ENCODE measurements around the gene RAB1B. TPM values are rescaled to one million over a fixed set of nuclear protein-coding genes. Genes with fewer than 3 reads are reported as not detected.

The RAB1B gene
- total and polyA plus RNA-seq, 7 donors: 120 to 163 (median 130) TPM

- H3K4me3 ChIP-seq: peak overlapping the region; percentile 69
- peaks cover 0 to 22% (median 6%) of the 10 kb centered on the region in 3 donors for H3K27me3 ChIP-seq (ENCODE audit: insufficient read depth in 3 of 3, low read length in 2 of 3)
- WGBS, 3 donors: 2 to 7% (median 5%) methylated on average over 48 to 52 of the region's 52 CpGs
- no peaks in the 10 kb centered on the region for H3K9me3 ChIP-seq
- TF ChIP-seq CTCF (IDR thresholded peaks at IDR 0.05): no peak
- H3K27ac ChIP-seq: peak overlapping the region; percentile 75
- H3K4me1 ChIP-seq: no peaks in the 10 kb centered on the region
- peak; percentile 83 to 89 (median 88) for ATAC-seq
- DNase-seq: peak; percentile 98 to 99
- intact Hi-C loops (cut with DNase I): loop anchor here (1.0 to 5.0 kb wide), 2 partner anchors 16 to 75 kb away; no protein-coding TSS in a partner anchor
- H3K36me3 ChIP-seq (ENCODE audit: insufficient read depth in 1 of 2, low read depth in 1 of 2): no peaks in the 10 kb centered on the region
Observed at GRCh38 chr11:66312549-66313320, 44.3 kb downstream of the RAB1B start.

DNA sequence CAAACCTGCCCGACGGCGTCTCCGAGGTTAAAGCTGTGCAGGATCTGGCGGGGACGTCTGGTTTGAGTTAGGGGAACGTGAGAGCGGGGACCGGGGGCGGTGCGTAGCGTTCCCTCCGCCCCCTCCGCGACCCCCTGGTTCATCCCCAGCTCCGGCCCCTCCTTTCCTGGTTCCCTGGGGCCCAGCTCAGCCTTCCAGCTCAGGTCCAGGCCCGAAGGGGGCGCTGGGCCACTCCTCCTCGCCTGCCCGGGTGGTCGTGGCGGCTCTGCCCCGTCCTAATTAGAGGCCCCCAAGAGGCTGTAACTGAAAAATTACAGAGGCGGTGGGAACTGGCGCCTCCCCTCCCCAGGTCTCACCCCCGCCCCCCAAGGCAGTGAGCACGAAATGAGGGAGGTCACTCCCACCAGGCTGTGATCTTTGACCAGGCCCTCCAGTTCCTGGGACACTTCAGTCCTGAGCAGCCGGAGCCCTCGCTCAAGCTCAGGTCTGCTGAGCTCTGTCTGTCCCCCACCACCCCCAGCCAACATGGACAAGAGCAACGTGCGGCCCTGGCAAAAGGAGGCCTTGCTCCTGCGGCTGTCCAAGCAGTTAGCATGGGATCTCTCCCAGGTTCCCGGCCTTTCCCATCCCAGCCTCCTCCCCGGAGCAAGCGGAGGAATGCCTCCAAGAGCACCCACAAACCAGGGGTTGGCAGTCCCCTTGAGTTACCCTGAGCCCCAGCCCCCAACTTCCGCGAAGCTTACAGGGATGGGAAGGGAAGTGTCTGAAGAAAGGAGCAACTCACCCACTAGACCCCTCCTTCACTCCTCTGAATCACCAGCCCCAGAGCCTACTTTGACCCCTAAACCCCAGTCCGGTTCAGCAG lies 45.1 kb downstream of the RAB1B start:
- H3K27ac ChIP-seq: peak overlapping the region; percentile 75
- WGBS, 3 donors: 36 to 40% (median 38%) methylated on average over 34 to 38 of the region's 38 CpGs
- ATAC-seq (no peak), DNase-seq (peak; percentile 57 to 63)
- peaks cover 0 to 26% (median 6%) of the 10 kb centered on the region in 3 donors for H3K27me3 ChIP-seq (ENCODE audit: insufficient read depth in 3 of 3, low read length in 2 of 3)
- no peak for TF ChIP-seq CTCF (IDR thresholded peaks at IDR 0.05)
- no peaks in the 10 kb centered on the region for H3K9me3 ChIP-seq
- H3K4me1 ChIP-seq: no peaks in the 10 kb centered on the region
- intact Hi-C loops (cut with DNase I): loop anchor here in 1 of 2 donors (5.0 kb wide), 1 partner anchor 74 kb away; no protein-coding TSS in a partner anchor
- H3K36me3 ChIP-seq (ENCODE audit: insufficient read depth in 1 of 2, low read depth in 1 of 2): no peaks in the 10 kb centered on the region
- H3K4me3 ChIP-seq: peak overlapping the region; percentile 69

- no peaks in the 10 kb centered on the region for H3K4me1 ChIP-seq
- DNase-seq (no peak), ATAC-seq (no peak)
- H3K9me3 ChIP-seq: no peaks in the 10 kb centered on the region
- 63 to 88% (median 82%) methylated on average over 1 of the region's 1 CpG for WGBS, 3 donors
- no peaks in the 10 kb centered on the region for H3K36me3 ChIP-seq (ENCODE audit: insufficient read depth in 1 of 2, low read depth in 1 of 2)
- peak overlapping the region; percentile 69 for H3K4me3 ChIP-seq
- intact Hi-C loops (cut with DNase I): loop anchor here in 1 of 2 donors (5.0 kb wide), 1 partner anchor 73 kb away; no protein-coding TSS in a partner anchor
- TF ChIP-seq CTCF (IDR thresholded peaks at IDR 0.05): no peak
- H3K27ac ChIP-seq: peak overlapping the region; percentile 75
- peaks cover 0 to 26% (median 6%) of the 10 kb centered on the region in 3 donors for H3K27me3 ChIP-seq (ENCODE audit: insufficient read depth in 3 of 3, low read length in 2 of 3)
Observed at GRCh38 chr11:66314186-66314501, 45.7 kb downstream of the RAB1B start.

DNA sequence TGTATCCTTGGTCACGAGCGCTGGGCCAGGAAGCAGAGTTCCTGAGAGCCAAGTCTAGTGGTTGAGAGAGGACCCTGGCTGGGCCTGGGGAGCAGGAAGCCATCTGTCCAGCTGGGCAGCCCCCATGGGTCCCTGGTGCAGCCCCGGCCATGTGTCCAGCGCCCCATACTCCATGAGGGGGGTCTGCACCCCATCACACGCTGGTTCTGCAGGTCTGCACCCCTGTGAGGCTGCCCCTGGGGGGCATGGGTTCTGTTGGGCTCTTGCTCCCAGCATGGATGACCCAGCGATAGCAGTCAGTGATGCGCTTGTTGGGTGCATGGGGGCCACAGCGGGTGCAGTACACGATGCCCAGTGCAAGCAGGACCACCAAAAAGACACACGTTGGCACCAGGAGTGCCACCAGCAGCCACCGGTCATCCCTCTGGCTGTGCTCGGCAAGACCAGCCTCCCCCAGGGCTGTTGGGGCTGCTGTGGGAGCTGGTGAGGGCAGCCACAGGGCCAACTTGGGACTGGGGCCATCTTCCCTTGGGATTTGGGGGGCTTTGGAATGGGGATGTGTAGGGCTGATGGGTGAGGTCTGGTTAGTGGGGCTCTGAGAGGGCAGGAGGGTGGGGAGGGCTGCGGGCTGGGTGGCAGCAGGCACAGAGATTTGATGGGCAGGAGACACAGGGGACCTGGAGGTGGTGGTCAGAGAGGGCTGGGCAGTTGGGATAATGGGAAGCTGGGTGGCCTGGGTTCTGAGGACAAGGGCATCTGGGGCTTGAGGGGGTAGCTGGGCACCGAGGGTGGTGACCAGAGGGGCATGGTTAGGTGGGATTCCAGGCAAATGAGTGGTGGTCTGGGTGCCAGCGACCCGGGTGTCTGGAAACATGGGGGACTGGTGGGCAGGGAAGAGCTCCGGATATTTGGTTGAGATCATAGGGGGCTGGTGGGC lies 46.4 kb downstream of the RAB1B start:
- Histone ChIP-seq H3K9me3 (no peaks in the 10 kb centered on the region), H3K27ac (peak overlapping the region; percentile 75), H3K4me1 (no peaks in the 10 kb centered on the region), H3K4me3 (peak overlapping the region; percentile 69), H3K27me3 (ENCODE audit: insufficient read depth in 3 of 3, low read length in 2 of 3) (peaks cover 0 to 26% (median 6%) of the 10 kb centered on the region in 3 donors), H3K36me3 (ENCODE audit: insufficient read depth in 1 of 2, low read depth in 1 of 2) (no peaks in the 10 kb centered on the region)
- ATAC-seq (no peak), DNase-seq (peak in 1 of 2 donors; percentile 57)
- intact Hi-C loops (cut with DNase I): loop anchor here in 1 of 2 donors (5.0 kb wide), 1 partner anchor 72 kb away; no protein-coding TSS in a partner anchor
- 76 to 83% (median 80%) methylated on average over 15 to 17 of the region's 17 CpGs for WGBS, 3 donors
- TF ChIP-seq CTCF (IDR thresholded peaks at IDR 0.05): no peak
